A549 (cell line): Measurements from ENCODE around the gene ADAMTS16.

Experiments used
- CTCF ChIP-seq: fragments of >200 bp; sonication (Bioruptor Twin); formaldehyde crosslinking; IDR thresholded peaks from 3 replicates; pipeline ENCODE4 v1.5.1; 2016
- JUNB ChIP-seq: fragments of >200 bp; sonication (Bioruptor Twin); formaldehyde crosslinking; IDR thresholded peaks from 2 replicates; pipeline ENCODE4 v1.6.1; 2016
- KDM1A ChIP-seq: fragments of 200-600 bp; sonication (generic); IDR thresholded peaks from 2 replicates; pipeline ENCODE4 v1.6.1; 2016; ENCODE audit warnings: low read depth, mild to moderate bottlenecking
- POLR2A ChIP-seq: IDR thresholded peaks from 2 replicates; pipeline ENCODE4 v1.6.1; 2012; ENCODE audit warnings: mild to moderate bottlenecking, low read length

GRCh38 chr5:5323551-5323950, 183.4 kb downstream of the ADAMTS16 start:
- TF ChIP-seq CTCF, result no peak
- no peak for TF ChIP-seq JUNB
- no peak for TF ChIP-seq POLR2A
- TF ChIP-seq KDM1A, result no peak
